HepG2 (cell line): ENCODE measurements around the gene WWP2. TPM values are rescaled to one million over a fixed set of nuclear protein-coding genes. Genes with fewer than 3 reads are reported as not detected.

Experiments
- BCLAF1 ChIP-seq: fragments of 450-650 bp; IDR thresholded peaks from 2 replicates; pipeline ENCODE4 v1.6.1; 2017; ENCODE audit warnings: mild to moderate bottlenecking
- CREBL2 ChIP-seq: sonication (generic); formaldehyde crosslinking; IDR thresholded peaks from 2 replicates; pipeline ENCODE4 v1.8.1; 2023; ENCODE audit warnings: missing genetic modification reagents, mild to moderate bottlenecking, borderline replicate concordance
- CREM ChIP-seq, 2 experiments: sonication (generic) in 1 of 2; formaldehyde crosslinking in 1 of 2; IDR thresholded peaks; 2 replicates each; pipeline versions ENCODE4 v1.4.0 to v1.6.1; 2016 to 2020; ENCODE audit warnings: antibody characterized with exemption in 1 of 2, mild to moderate bottlenecking in 1 of 2, missing genetic modification reagents in 1 of 2
- DR1 ChIP-seq: sonication (generic); formaldehyde crosslinking; IDR thresholded peaks from 2 replicates; pipeline ENCODE4 v1.8.0; 2021; ENCODE audit warnings: mild to moderate bottlenecking, missing genetic modification reagents, inconsistent platforms
- HNRNPLL ChIP-seq: fragments of 200-400 bp; formaldehyde crosslinking; IDR thresholded peaks from 2 replicates; pipeline ENCODE4 v1.6.1; 2017; ENCODE audit warnings: mild to moderate bottlenecking, low read depth, low read length; ENCODE audit not compliant: poor library complexity, severe bottlenecking
- KAT8 ChIP-seq: IDR thresholded peaks from 2 replicates; pipeline ENCODE4 v1.6.1; 2016; ENCODE audit warnings: missing genetic modification reagents, missing compliant biosample characterization
- KDM6A ChIP-seq: IDR thresholded peaks from 2 replicates; pipeline ENCODE4 v1.6.1; 2016; ENCODE audit warnings: low read depth
- PAWR ChIP-seq: sonication (generic); formaldehyde crosslinking; IDR thresholded peaks from 2 replicates; pipeline ENCODE4 v1.4.0; 2020; ENCODE audit warnings: missing genetic modification reagents, mild to moderate bottlenecking, borderline replicate concordance
- PHF5A ChIP-seq: IDR thresholded peaks from one replicate; pipeline ENCODE4 v1.6.1; 2018; ENCODE audit warnings: low read depth, missing genetic modification reagents; ENCODE audit not compliant: unreplicated experiment
- SNAPC2 ChIP-seq: sonication (generic); formaldehyde crosslinking; IDR thresholded peaks from 2 replicates; pipeline ENCODE4 v1.8.1; 2022; ENCODE audit warnings: mild to moderate bottlenecking, missing genetic modification reagents
- ZMAT3 ChIP-seq: sonication (generic); formaldehyde crosslinking; conservative IDR thresholded peaks from 2 replicates; pipeline ENCODE4 v1.7.0; 2021; ENCODE audit warnings: missing genetic modification reagents
- ZNF20 ChIP-seq: sonication (generic); formaldehyde crosslinking; IDR thresholded peaks from 2 replicates; pipeline ENCODE4 v1.4.0; 2020; ENCODE audit warnings: mild to moderate bottlenecking, moderate library complexity, missing genetic modification reagents
- ZNF646 ChIP-seq: sonication (generic); formaldehyde crosslinking; IDR thresholded peaks from 2 replicates; pipeline ENCODE4 v1.9.0; 2021; ENCODE audit warnings: mild to moderate bottlenecking, missing genetic modification reagents
- ZNF670 ChIP-seq: sonication (generic); formaldehyde crosslinking; IDR thresholded peaks from 2 replicates; pipeline ENCODE4 v1.8.0; 2022; ENCODE audit warnings: mild to moderate bottlenecking, missing genetic modification reagents, borderline replicate concordance
- ZNF710 ChIP-seq: sonication (generic); formaldehyde crosslinking; IDR thresholded peaks from 2 replicates; pipeline ENCODE4 v1.5.0; 2020; ENCODE audit warnings: mild to moderate bottlenecking, missing genetic modification reagents, borderline replicate concordance
- polyA plus RNA-seq, 8 experiments: library from polyadenylated mRNA; depleted of rRNA in 3 of 8; stranded (reverse) in 7 of 8; unstranded in 1 of 8; fragments of >200 nt; fragmentation: Illumina TruSeq in 4 of 8; extraction: Trizol in 4 of 8; gene quantifications; 2 replicates each; pipeline versions ENCODE4 v1.2.1 to v1.2.3, GENCODE V29; 2011 to 2016; ENCODE audit warnings: low read depth in 4 of 8, missing spikeins in 1 of 8, mixed read lengths in 1 of 8; ENCODE audit not compliant: insufficient read depth in 1 of 8
- total RNA-seq, 5 experiments: library from RNA; depleted of rRNA; stranded (reverse); fragments of >200 nt; fragmentation: Illumina TruSeq; extraction: Trizol; gene quantifications; 2 replicates each; pipeline ENCODE4 v1.2.3, GENCODE V29; 2016; ENCODE audit warnings: low read depth in 1 of 5

The WWP2 gene
- total and polyA plus RNA-seq, 2 of the 13 experiments (the other 11 are each of a cell fraction or from before 2014, with no cell fraction given) = 11.4 to 28.2 TPM

GRCh38 chr16:69822174-69822935, 60.2 kb downstream of the WWP2 start (continued):
- no peak for TF ChIP-seq ZNF20 (CRISPR knock-in tag)
- TF ChIP-seq KAT8 (CRISPR knock-in tag) = peak; percentile 69
- TF ChIP-seq PAWR = no peak
- TF ChIP-seq DR1 (CRISPR knock-in tag) = no peak; the same call in 1 of the 2 replicates
- TF ChIP-seq ZMAT3 (CRISPR knock-in tag) = peak; percentile 82
- peak; percentile 68; the same call in 1 of the 2 replicates for TF ChIP-seq KDM6A (CRISPR knock-in tag)
- peak; percentile 61; the same call in 1 of the 2 replicates for TF ChIP-seq CREM (IDR thresholded peaks at IDR 0.05)
- TF ChIP-seq CREM (CRISPR knock-in tag; IDR thresholded peaks at IDR 0.05) = no peak
- TF ChIP-seq ZNF670 (CRISPR knock-in tag) = peak; percentile 90; the same call in 1 of the 2 replicates
- TF ChIP-seq SNAPC2 = peak; percentile 75
- TF ChIP-seq ZNF710 (CRISPR knock-in tag) = peak; percentile 97
- TF ChIP-seq CREBL2 (CRISPR knock-in tag) = no peak
- peak; percentile 100 for TF ChIP-seq ZNF646 (CRISPR knock-in tag)
- TF ChIP-seq BCLAF1 = no peak
- no peak for TF ChIP-seq HNRNPLL
- TF ChIP-seq PHF5A = peak; percentile 79
